ENCODE results near the gene TAS2R1. TPM values are rescaled to one million over a fixed set of nuclear protein-coding genes. Genes with fewer than 3 reads are reported as not detected.

The TAS2R1 gene
- total RNA-seq, 1 donor from 2014 or later = not detected

- TF ChIP-seq CTCF (IDR thresholded peaks at IDR 0.05) = no peak
- Mint-ChIP-seq H3K4me3 (no peak overlapping the region), H3K27ac (no peak overlapping the region), H3K9me3 (no peaks in the 10 kb centered on the region), H3K27me3 (no peaks in the 10 kb centered on the region), H3K36me3 (ENCODE audit: low read depth) (no peaks in the 10 kb centered on the region), H3K4me1 (no peaks in the 10 kb centered on the region)
- intact Hi-C loops (cut with micrococcal nuclease) = no loop called here
- DNase-seq (no peak), ATAC-seq (ENCODE audit: low read depth) (no peak)
- ChIA-PET POLR2A (no interaction called here), CTCF (no interaction called here)
Observed at GRCh38 chr5:9610969-9611368, 19.2 kb downstream of the TAS2R1 start.

- ATAC-seq (ENCODE audit: low read depth) (no peak), DNase-seq (no peak)
- CTCF ChIA-PET = no interaction called here
- Mint-ChIP-seq H3K4me1 (no peaks in the 10 kb centered on the region), H3K36me3 (ENCODE audit: low read depth) (no peaks in the 10 kb centered on the region), H3K4me3 (no peak overlapping the region), H3K27me3 (no peaks in the 10 kb centered on the region), H3K9me3 (no peaks in the 10 kb centered on the region), H3K27ac (no peak overlapping the region)
- intact Hi-C loops (cut with micrococcal nuclease) = no loop called here
- POLR2A ChIA-PET = no interaction called here
- no peak for TF ChIP-seq CTCF (IDR thresholded peaks at IDR 0.05)
Observed at GRCh38 chr5:9610364-9610763, 19.8 kb downstream of the TAS2R1 start.

- intact Hi-C loops (cut with micrococcal nuclease) = no loop called here
- Mint-ChIP-seq H3K27me3 (no peaks in the 10 kb centered on the region), H3K4me1 (no peaks in the 10 kb centered on the region), H3K9me3 (no peaks in the 10 kb centered on the region), H3K4me3 (no peak overlapping the region), H3K36me3 (ENCODE audit: low read depth) (no peaks in the 10 kb centered on the region), H3K27ac (no peak overlapping the region)
- no peak for TF ChIP-seq CTCF (IDR thresholded peaks at IDR 0.05)
- ChIA-PET POLR2A (no interaction called here), CTCF (no interaction called here)
- DNase-seq (no peak), ATAC-seq (ENCODE audit: low read depth) (no peak)
Observed at GRCh38 chr5:9608093-9608492, 22.1 kb downstream of the TAS2R1 start.

- CTCF ChIA-PET = no interaction called here
- H3K9me3 Mint-ChIP-seq = no peaks in the 10 kb centered on the region
- ATAC-seq (ENCODE audit: low read depth) = no peak
- H3K36me3 Mint-ChIP-seq (ENCODE audit: low read depth) = no peaks in the 10 kb centered on the region
- DNase-seq = no peak
- intact Hi-C loops (cut with micrococcal nuclease) = no loop called here
- no peak overlapping the region for H3K27ac Mint-ChIP-seq
- POLR2A ChIA-PET = no interaction called here
- TF ChIP-seq CTCF (IDR thresholded peaks at IDR 0.05) = no peak
- H3K27me3 Mint-ChIP-seq = no peaks in the 10 kb centered on the region
- no peaks in the 10 kb centered on the region for H3K4me1 Mint-ChIP-seq
- no peak overlapping the region for H3K4me3 Mint-ChIP-seq
Observed at GRCh38 chr5:9605041-9605838, 24.9 kb downstream of the TAS2R1 start.

- no peak overlapping the region for H3K4me3 Mint-ChIP-seq
- no peaks in the 10 kb centered on the region for H3K36me3 Mint-ChIP-seq (ENCODE audit: low read depth)
- ATAC-seq (ENCODE audit: low read depth) (no peak), DNase-seq (no peak)
- no peaks in the 10 kb centered on the region for H3K9me3 Mint-ChIP-seq
- H3K27me3 Mint-ChIP-seq = no peaks in the 10 kb centered on the region
- intact Hi-C loops (cut with micrococcal nuclease) = no loop called here
- no peaks in the 10 kb centered on the region for H3K4me1 Mint-ChIP-seq
- CTCF ChIA-PET = no interaction called here
- no peak overlapping the region for H3K27ac Mint-ChIP-seq
- no peak for TF ChIP-seq CTCF (IDR thresholded peaks at IDR 0.05)
- POLR2A ChIA-PET = no interaction called here
Observed at GRCh38 chr5:9604416-9604815, 25.7 kb downstream of the TAS2R1 start.
